Measurements from ENCODE around the gene PIGH. TPM values are rescaled to one million over a fixed set of nuclear protein-coding genes. Genes with fewer than 3 reads are reported as not detected.

PIGH gene
- total and polyA plus RNA-seq, 10 of the 15 experiments (the other 5 are each of a cell fraction or from before 2014, with no cell fraction given): 15.5 to 46.6 (median 22.3) TPM

DNA sequence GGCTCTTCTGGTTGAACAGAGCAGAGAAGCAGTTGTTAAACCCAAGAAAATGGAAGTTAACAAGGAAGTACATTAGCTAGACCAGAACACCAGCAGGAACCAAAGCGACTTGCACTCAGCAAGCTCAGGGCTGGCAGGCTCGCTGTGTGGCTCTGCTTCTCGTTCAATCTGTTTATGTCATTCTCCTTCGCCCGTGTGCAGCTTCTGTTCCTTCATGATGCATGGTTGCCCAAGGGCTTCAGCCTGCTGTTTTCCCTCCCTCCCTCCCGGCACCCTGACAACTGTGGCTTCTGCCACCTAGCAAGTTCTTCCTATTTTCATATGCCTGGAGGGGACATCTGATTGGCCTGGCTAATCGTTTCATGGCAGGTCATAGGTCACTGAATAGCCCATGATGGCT lies 25.3 kb downstream of the PIGH start (continued):
- no peak for TF ChIP-seq IKZF2 (IDR thresholded peaks at IDR 0.05)
- TF ChIP-seq REST (IDR thresholded peaks at IDR 0.05; ENCODE audit: low read depth, low read length): no peak
- no peak for TF ChIP-seq MEF2B (IDR thresholded peaks at IDR 0.05; ENCODE audit: partially characterized antibody, poor library complexity, severe bottlenecking)
- no peak for TF ChIP-seq NRF1 (conservative IDR thresholded peaks at IDR 0.05; ENCODE audit: low read depth, low read length)
- TF ChIP-seq ATF7 (IDR thresholded peaks at IDR 0.05; ENCODE audit: low read depth): no peak
- TF ChIP-seq, protein P1, sequence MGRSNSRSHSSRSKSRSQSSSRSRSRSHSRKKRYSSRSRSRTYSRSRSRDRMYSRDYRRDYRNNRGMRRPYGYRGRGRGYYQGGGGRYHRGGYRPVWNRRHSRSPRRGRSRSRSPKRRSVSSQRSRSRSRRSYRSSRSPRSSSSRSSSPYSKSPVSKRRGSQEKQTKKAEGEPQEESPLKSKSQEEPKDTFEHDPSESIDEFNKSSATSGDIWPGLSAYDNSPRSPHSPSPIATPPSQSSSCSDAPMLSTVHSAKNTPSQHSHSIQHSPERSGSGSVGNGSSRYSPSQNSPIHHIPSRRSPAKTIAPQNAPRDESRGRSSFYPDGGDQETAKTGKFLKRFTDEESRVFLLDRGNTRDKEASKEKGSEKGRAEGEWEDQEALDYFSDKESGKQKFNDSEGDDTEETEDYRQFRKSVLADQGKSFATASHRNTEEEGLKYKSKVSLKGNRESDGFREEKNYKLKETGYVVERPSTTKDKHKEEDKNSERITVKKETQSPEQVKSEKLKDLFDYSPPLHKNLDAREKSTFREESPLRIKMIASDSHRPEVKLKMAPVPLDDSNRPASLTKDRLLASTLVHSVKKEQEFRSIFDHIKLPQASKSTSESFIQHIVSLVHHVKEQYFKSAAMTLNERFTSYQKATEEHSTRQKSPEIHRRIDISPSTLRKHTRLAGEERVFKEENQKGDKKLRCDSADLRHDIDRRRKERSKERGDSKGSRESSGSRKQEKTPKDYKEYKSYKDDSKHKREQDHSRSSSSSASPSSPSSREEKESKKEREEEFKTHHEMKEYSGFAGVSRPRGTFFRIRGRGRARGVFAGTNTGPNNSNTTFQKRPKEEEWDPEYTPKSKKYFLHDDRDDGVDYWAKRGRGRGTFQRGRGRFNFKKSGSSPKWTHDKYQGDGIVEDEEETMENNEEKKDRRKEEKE (IDR thresholded peaks at IDR 0.05): no peak
- TF ChIP-seq MYC (IDR thresholded peaks at IDR 0.05; ENCODE audit: insufficient read depth, insufficient read length, insufficient replicate concordance, low read length, severe bottlenecking): no peak
- TF ChIP-seq BRCA1 (IDR thresholded peaks at IDR 0.05; ENCODE audit: low read depth, low read length): no peak
- no peak for TF ChIP-seq RCOR1 (conservative IDR thresholded peaks at IDR 0.05; ENCODE audit: low read depth, low read length)
- no peak for TF ChIP-seq EGR1 (IDR thresholded peaks at IDR 0.05; ENCODE audit: borderline replicate concordance in 1 of 2, low read depth in 2 of 2, low read length in 2 of 2)
- no peak for TF ChIP-seq RUNX3 (IDR thresholded peaks at IDR 0.05; ENCODE audit: low read length)
